K562 (cell line): Measurements from ENCODE around the gene ANKRD31. TPM values are rescaled to one million over a fixed set of nuclear protein-coding genes. Genes with fewer than 3 reads are reported as not detected.

Experiments
- ATAC-seq: fragments of 200-7000 bp; cut with Tn5 transposase; 3 replicates; pipeline ENCODE4 v1.9.1; 2020; ENCODE audit warnings: moderate library complexity
- BruUV-seq: library from RNA; stranded (reverse); fragments of 400-500 nt; replicated peaks from 2 replicates; lab custom pipeline; 2021; lab: Mats Ljungman, UMichigan
- CTCF ChIA-PET: fragments of 300-600 bp; formaldehyde crosslinking; extraction: SDS; loops from one replicate; lab custom pipeline; 2021; ENCODE audit warnings: low intra/inter-chr PET ratio; lab: Yijun Ruan, JAX
- POLR2A ChIA-PET: fragments of 300-600, 350-650 bp; sonication (Branson Sonifier 250); formaldehyde crosslinking; extraction: SDS; loops from one replicate; lab custom pipeline; 2021; ENCODE audit warnings: antibody characterized with exemption, inconsistent platforms; lab: Yijun Ruan, JAX
- DNase-seq, 4 experiments: peaks; one replicate each; pipeline versions ENCODE4 v3.0.0 to v3.0.0-alpha.2; 2011 to 2018; ENCODE audit warnings: low spot score in 3 of 4, mixed read lengths in 3 of 4; ENCODE audit errors: extremely low read depth in 1 of 4
- FAIRE-seq: peaks from 2 replicates; lab custom pipeline; 2011; peaks lifted over from hg19 to GRCh38; lab: Jason Lieb, UNC
- H2AFZ ChIP-seq: 2 replicates; pipeline ENCODE4 v1.6.0; 2011; ENCODE audit warnings: low read depth, low read length, control low read depth, inconsistent platforms
- H3K27ac ChIP-seq: fragments of 200-600 bp; 3 replicates; pipeline ENCODE4 v1.8.0; 2011; ENCODE audit warnings: low read depth, mild to moderate bottlenecking, control low read depth, inconsistent platforms, low read length, moderate library complexity, mixed read lengths; ENCODE audit errors: extremely low read depth
- H3K27me3 ChIP-seq, 2 experiments: fragments of 300-600 bp in 1 of 2; 2 replicates in 1 of 2; 3 replicates in 1 of 2; pipeline versions ENCODE4 v1.6.0 to v1.8.0; 2011; ENCODE audit warnings: inconsistent platforms in 2 of 2, low read length in 2 of 2, mild to moderate bottlenecking in 1 of 2, mixed read lengths in 1 of 2, moderate library complexity in 1 of 2; ENCODE audit not compliant: control insufficient read depth in 2 of 2, insufficient read depth in 2 of 2
- H3K36me3 ChIP-seq: fragments of 300-600 bp; 3 replicates; pipeline ENCODE4 v1.8.0; 2011; ENCODE audit warnings: mild to moderate bottlenecking, low read length, inconsistent platforms; ENCODE audit not compliant: control insufficient read depth, insufficient read depth
- H3K4me1 ChIP-seq, 2 experiments: fragments of 200-600 bp in 1 of 2; replicated peaks in 1 of 2; 2 replicates in 1 of 2; 3 replicates in 1 of 2; pipeline versions ENCODE4 v1.5.1 to v1.8.0; 2011; ENCODE audit warnings: inconsistent platforms in 2 of 2, low read length in 2 of 2, mild to moderate bottlenecking in 1 of 2, mixed read lengths in 1 of 2, moderate library complexity in 1 of 2; ENCODE audit not compliant: control insufficient read depth in 2 of 2, insufficient read depth in 2 of 2
- H3K4me2 ChIP-seq: 2 replicates; pipeline ENCODE4 v1.6.1; 2011; ENCODE audit warnings: low read length, control low read depth, inconsistent platforms, mixed read lengths; ENCODE audit not compliant: insufficient read depth
- H3K4me3 ChIP-seq: fragments of 200-600 bp; sonication (generic), shearing (Covaris generic); 2 replicates; pipeline ENCODE4 v1.5.1; 2016; ENCODE audit warnings: control low read depth, inconsistent platforms
- H3K79me2 ChIP-seq: fragments of 200-600 bp; 3 replicates; pipeline ENCODE4 v1.8.0; 2011; ENCODE audit warnings: low read length, inconsistent platforms; ENCODE audit not compliant: control insufficient read depth, insufficient read depth
- H3K9ac ChIP-seq, 2 experiments: 2 replicates each; pipeline versions ENCODE4 v1.6.0 to v1.6.1; 2011; ENCODE audit warnings: low read depth in 2 of 2, low read length in 2 of 2, control low read depth in 1 of 2, inconsistent platforms in 1 of 2, mild to moderate bottlenecking in 1 of 2, mixed read lengths in 1 of 2; ENCODE audit not compliant: insufficient read depth in 1 of 2
- H3K9me1 ChIP-seq: one replicate; pipeline ENCODE4 v1.6.0; 2011; ENCODE audit warnings: inconsistent platforms, mild to moderate bottlenecking, low read length, moderate library complexity; ENCODE audit not compliant: control insufficient read depth, insufficient read depth
- H3K9me3 ChIP-seq: replicated peaks from 2 replicates; pipeline ENCODE4 v1.5.1; 2011; ENCODE audit warnings: low read depth, low read length, inconsistent platforms; ENCODE audit not compliant: control insufficient read depth, insufficient read depth
- H4K20me1 ChIP-seq: replicated peaks from 2 replicates; pipeline ENCODE4 v1.6.1; 2011; ENCODE audit warnings: low read length, inconsistent platforms, mixed read lengths; ENCODE audit not compliant: control insufficient read depth, insufficient read depth
- EP300 ChIP-seq: IDR thresholded peaks from 2 replicates; pipeline ENCODE4 v1.6.1; 2012; ENCODE audit warnings: low read length, improper control_type of control experiment
- MTA1 ChIP-seq: fragments of 450-650 bp; IDR thresholded peaks from 2 replicates; pipeline ENCODE4 v1.6.1; 2017; ENCODE audit warnings: borderline replicate concordance
- NFE2 ChIP-seq: IDR thresholded peaks from 2 replicates; pipeline ENCODE4 v1.6.1; 2014; ENCODE audit warnings: antibody characterized with exemption, low read depth
- RFX1 ChIP-seq: fragments of 450-650 bp; IDR thresholded peaks from 2 replicates; pipeline ENCODE4 v1.6.1; 2016; ENCODE audit warnings: mild to moderate bottlenecking, moderate library complexity
- SLC30A9 ChIP-seq: fragments of 250-450 bp; sonication (Bioruptor Pico); IDR thresholded peaks from 2 replicates; pipeline ENCODE4 v1.8.0; 2022; ENCODE audit warnings: mild to moderate bottlenecking, moderate library complexity
- ZBTB9 ChIP-seq: fragments of 450-650 bp; formaldehyde crosslinking; IDR thresholded peaks from 2 replicates; pipeline ENCODE4 v1.4.0; 2020; ENCODE audit warnings: mild to moderate bottlenecking, moderate library complexity
- ZNF12 ChIP-seq: sonication (generic); formaldehyde crosslinking; IDR thresholded peaks from 2 replicates; pipeline ENCODE4 v1.4.0; 2020; ENCODE audit warnings: mild to moderate bottlenecking, missing genetic modification reagents
- WGBS: fragments of 100-300 bp; shearing (Covaris generic); methylation state at CpG from one replicate; pipeline ENCODE4 v1.1.6; 2016; ENCODE audit warnings: low coverage, mixed read lengths; ENCODE audit not compliant: insufficient coverage; ENCODE audit errors: missing lambda C conversion rate; 5-methylcytosine and 5-hydroxymethylcytosine counted together
- in situ Hi-C: fragments of 300-500 bp; cut with MboI; formaldehyde crosslinking; loops from 4 replicates; pipeline ENCODE4 v1.15.0; 2018; ENCODE audit warnings: inconsistent platforms, mixed read lengths
- intact Hi-C: fragments of 100-400 bp; cut with micrococcal nuclease; formaldehyde crosslinking; loops from 2 replicates; pipeline ENCODE4 v1.14.2; 2022
- polyA plus RNA-seq, 8 experiments: library from polyadenylated mRNA; depleted of rRNA in 4 of 8; stranded (reverse) in 5 of 8; unstranded in 3 of 8; fragments of >200 nt; fragmentation: Nextera tagmentation in 2 of 8; fragmentation: Illumina TruSeq in 1 of 8; extraction: Ambion mirVana in 2 of 8; extraction: Trizol in 1 of 8; gene quantifications; 2 replicates each; pipeline versions ENCODE4 v1.2.1 to v1.2.3, GENCODE V29; 2011 to 2014; ENCODE audit warnings: inconsistent platforms in 1 of 8, missing spikeins in 1 of 8
- total RNA-seq, 7 experiments: library from RNA; depleted of rRNA in 6 of 7; stranded (reverse); fragments of >200 nt in 6 of 7; fragmentation: Illumina TruSeq in 2 of 7; extraction: Trizol in 2 of 7; gene quantifications; 2 replicates each; pipeline versions ENCODE4 v1.2.1 to v1.2.3, GENCODE V29; 2011 to 2021; ENCODE audit warnings: low replicate concordance in 1 of 7

ANKRD31 gene
- total and polyA plus RNA-seq, 9 of the 15 experiments (the other 6 are each of a cell fraction or from before 2014, with no cell fraction given) = under 0.01 to 0.11 (median 0.05) TPM; not detected in 1

- ATAC-seq = no peak
- ChIA-PET POLR2A (no interaction called here), CTCF (no interaction called here)
- no TSS peak for BruUV-seq
- no peak for FAIRE-seq
- no peaks in the 10 kb centered on the region for H3K4me1 ChIP-seq
- no peak overlapping the region for H3K4me2 ChIP-seq
- in situ Hi-C loops = no loop called here
- DNase-seq = no peak
- no peaks in the 10 kb centered on the region for H3K9me1 ChIP-seq
- no peak overlapping the region for H3K9ac ChIP-seq
- intact Hi-C loops = no loop called here
- H3K9me3 ChIP-seq = no peaks in the 10 kb centered on the region
- no peaks in the 10 kb centered on the region; a peak in 1 of 5 replicates for H3K27me3 ChIP-seq
- no peaks in the 10 kb centered on the region for H3K79me2 ChIP-seq
- H3K4me3 ChIP-seq = no peak overlapping the region
- H2AFZ ChIP-seq = no peak overlapping the region
- no peak for TF ChIP-seq SLC30A9 (CRISPR knock-in tag)
- no peak for TF ChIP-seq ZNF12 (CRISPR knock-in tag)
- TF ChIP-seq EP300 = no peak
- TF ChIP-seq ZBTB9 (CRISPR knock-in tag) = no peak
- TF ChIP-seq MTA1 = no peak
- 0 out of 2 replicates have a peak, but pooled peaks have one; percentile 3 for TF ChIP-seq NFE2
- no peak for TF ChIP-seq RFX1
- 1% methylated on average over 10 of the region's 10 CpGs for WGBS
- H4K20me1 ChIP-seq = no peaks in the 10 kb centered on the region
- H3K36me3 ChIP-seq = no peaks in the 10 kb centered on the region
- no peak overlapping the region for H3K27ac ChIP-seq
Measured at GRCh38 chr5:75020016-75020656, 216.5 kb downstream of the ANKRD31 start.
